GM12875 (cell line): ENCODE measurements around the gene APOBR.
"Not testable (repeated sequence)": the region's sequence is repeated elsewhere in the genome, so short reads cannot be mapped to it uniquely, and the experiment has no call there.

Experiments
- H3K4me3 ChIP-seq: one replicate; pipeline ENCODE4 v1.5.1; 2011; ENCODE audit warnings: low read depth, low read length, control low read depth
- CTCF ChIP-seq: IDR thresholded peaks from 2 replicates; pipeline ENCODE4 v1.5.1; 2011; ENCODE audit warnings: low read depth, mild to moderate bottlenecking, control low read depth, inconsistent platforms, low read length, moderate library complexity, borderline replicate concordance; ENCODE audit not compliant: insufficient read depth

APOBR gene

DNA sequence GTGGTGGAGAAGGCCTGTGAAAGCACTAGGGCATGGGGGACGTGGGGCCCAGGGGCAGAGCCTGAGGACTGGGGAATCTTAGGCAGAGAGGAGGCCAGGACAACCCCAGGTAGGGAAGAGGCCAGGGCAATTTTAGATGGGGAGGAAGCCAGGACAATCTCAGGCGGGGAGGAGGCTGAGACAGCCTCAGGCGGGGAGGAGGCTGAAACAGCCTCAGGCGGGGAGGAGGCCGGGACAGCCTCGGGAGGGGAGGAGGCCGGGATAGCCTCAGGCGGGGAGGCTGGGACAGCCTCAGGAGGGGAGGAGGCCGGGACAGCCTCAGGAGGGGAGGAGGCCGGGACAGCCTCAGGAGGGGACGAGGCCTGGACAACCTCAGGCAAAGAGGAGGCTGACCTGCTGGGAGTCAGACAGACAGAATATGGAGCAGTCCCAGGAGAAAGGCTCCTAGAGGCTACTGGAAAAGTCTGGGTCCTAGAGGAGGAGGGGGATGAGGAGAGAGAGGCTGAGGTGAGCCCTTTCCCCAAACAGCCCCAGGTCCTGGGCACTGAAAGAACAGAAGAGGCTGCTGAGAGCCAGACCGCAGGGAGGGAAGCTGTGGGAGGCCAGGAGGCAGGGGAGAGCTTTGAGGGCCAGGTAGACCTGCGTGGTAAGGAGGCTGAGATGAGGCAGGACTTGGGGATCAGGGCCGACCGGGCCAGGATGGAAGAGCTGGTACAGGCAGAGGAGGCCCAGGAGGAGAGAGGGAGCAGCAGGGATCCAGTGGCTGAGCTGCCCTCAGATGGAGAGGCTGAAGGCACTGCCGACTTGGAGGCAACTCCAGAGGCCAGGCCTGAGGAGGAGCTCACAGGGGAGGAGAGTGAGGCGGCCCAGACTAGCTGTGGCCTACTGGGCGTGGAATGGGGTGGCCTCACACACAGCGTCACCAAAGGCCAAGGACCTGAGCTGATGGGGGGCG, 1.6 kb downstream of the APOBR start:
- no peak overlapping the region for H3K4me3 ChIP-seq

DNA sequence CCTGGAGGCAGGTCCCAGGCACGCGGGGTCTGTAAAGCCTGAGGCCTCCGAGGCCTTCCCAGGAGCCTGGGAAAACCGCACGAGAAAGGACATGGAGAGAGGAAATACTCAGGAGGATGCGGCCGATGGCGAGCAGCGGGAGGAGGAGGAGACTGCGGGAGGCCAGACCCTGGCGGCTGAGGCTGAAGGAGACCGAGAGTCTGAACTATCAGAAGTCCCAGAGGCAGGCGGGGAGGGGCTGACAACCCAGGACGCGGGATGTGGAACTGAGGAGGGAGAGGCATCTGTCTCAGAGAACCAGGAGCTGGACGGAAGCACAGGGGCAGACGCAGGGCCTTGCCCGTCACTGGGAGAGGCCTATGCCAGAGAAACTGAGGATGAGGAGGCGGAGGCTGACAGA, 2.4 kb downstream of the APOBR start:
- TF ChIP-seq CTCF = no peak
- no peak overlapping the region for H3K4me3 ChIP-seq

More for the DNA sequence above, 1.6 kb downstream of the APOBR start:
- TF ChIP-seq CTCF = no peak

DNA sequence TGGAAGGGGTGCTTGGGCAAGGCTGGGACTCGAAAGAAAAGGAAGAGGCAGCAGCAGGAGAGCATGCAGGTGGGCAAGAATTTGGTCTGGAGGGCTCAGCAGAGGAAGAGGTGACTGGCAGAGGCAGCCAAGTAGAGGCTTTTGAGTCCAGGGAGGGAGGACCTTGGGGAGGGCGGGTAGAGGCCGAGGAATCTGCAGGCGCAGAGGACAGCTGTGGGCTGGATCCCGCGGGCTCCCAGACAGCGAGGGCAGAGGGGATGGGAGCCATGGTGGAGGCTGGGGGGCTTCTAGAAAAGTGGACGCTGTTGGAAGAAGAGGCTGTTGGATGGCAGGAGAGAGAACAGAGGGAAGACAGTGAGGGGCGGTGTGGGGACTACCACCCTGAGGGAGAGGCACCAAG, 2.9 kb downstream of the APOBR start:
- H3K4me3 ChIP-seq = no peak overlapping the region
- no peak for TF ChIP-seq CTCF

GRCh38 chr16:28497861-28498599, 3.6 kb downstream of the APOBR start:
- no peak overlapping the region for H3K4me3 ChIP-seq
- no peak for TF ChIP-seq CTCF

GRCh38 chr16:28498666-28499381, 4.4 kb downstream of the APOBR start:
- H3K4me3 ChIP-seq = no peak overlapping the region
- TF ChIP-seq CTCF = no peak

GRCh38 chr16:28499854-28500253, 5.4 kb downstream of the APOBR start:
- no peak for TF ChIP-seq CTCF
- H3K4me3 ChIP-seq = no peak overlapping the region

DNA sequence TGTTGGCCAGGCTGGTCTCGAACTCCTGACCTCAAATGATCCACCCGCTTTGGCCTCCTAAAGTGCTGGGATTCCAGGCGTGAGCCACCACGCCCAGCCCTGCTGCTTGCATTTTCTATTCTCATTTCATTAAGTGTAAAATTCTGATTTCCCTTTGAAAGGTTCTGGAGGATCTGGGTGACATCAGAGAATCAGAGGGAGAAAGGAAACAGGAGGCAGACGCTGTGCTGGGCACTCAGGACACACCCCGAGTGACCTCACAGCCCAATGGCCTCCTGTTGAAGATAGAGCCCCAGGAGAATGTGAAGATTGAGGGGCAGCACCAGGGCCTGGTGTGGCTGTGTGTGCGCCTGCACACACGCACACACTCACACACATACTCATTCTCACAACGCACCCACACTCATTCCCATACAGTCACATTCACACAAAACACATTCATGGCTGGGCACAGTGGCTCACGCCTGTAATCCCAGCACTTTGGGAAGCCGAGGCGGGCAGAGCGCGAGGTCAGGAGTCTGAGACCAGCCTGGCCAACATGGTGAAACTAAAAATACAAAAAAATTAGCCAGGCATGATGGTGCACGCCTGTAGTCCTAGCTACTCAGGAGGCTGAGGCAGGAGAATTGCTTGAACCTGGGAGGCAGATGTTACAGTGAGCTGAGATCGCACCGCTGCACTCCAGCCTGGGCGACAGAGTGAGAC, 6.2 kb downstream of the APOBR start:
- H3K4me3 ChIP-seq = not testable (repeated sequence)
